ENCODE measurements around the gene C10orf88. TPM values are rescaled to one million over a fixed set of nuclear protein-coding genes. Genes with fewer than 3 reads are reported as not detected.

The C10orf88 gene
- total and polyA plus RNA-seq, 2 of the 13 experiments (the other 11 are each of a cell fraction or from before 2014, with no cell fraction given): 4.6 to 11.8 TPM

GRCh38 chr10:122954731-122955050 lies 664 bp upstream of the C10orf88 start (continued):
- TF ChIP-seq THAP9 (CRISPR knock-in tag; IDR thresholded peaks at IDR 0.05; ENCODE audit: borderline replicate concordance) (no peak), ZNF205 (CRISPR knock-in tag; IDR thresholded peaks at IDR 0.05) (no peak), SKI (IDR thresholded peaks at IDR 0.05; ENCODE audit: partially characterized antibody) (no peak), ETV5 (CRISPR knock-in tag; IDR thresholded peaks at IDR 0.05; ENCODE audit: borderline replicate concordance) (no peak), ZNF563 (CRISPR knock-in tag; IDR thresholded peaks at IDR 0.05) (no peak), MED1 (CRISPR knock-in tag; IDR thresholded peaks at IDR 0.05) (no peak), GRHL1 (CRISPR knock-in tag; conservative IDR thresholded peaks at IDR 0.05) (no peak), IRF9 (CRISPR knock-in tag; IDR thresholded peaks at IDR 0.05; ENCODE audit: borderline replicate concordance) (no peak), ZNF598 (CRISPR knock-in tag; IDR thresholded peaks at IDR 0.05; ENCODE audit: borderline replicate concordance) (peak; percentile 1; the same call in 1 of the 2 replicates), SMARCE1 (IDR thresholded peaks at IDR 0.05; ENCODE audit: borderline replicate concordance) (no peak), ZBTB7A (CRISPR knock-in tag; IDR thresholded peaks at IDR 0.05) (peak; percentile 11; the same call in 1 of the 2 replicates), ATAD3A (CRISPR knock-in tag; IDR thresholded peaks at IDR 0.05) (no peak), POLR2AphosphoS2 (IDR thresholded peaks at IDR 0.05; ENCODE audit: low read depth, low read length) (no peak), KLF15 (CRISPR knock-in tag; IDR thresholded peaks at IDR 0.05; ENCODE audit: borderline replicate concordance) (peak; percentile 2; the same call in 1 of the 2 replicates), PITX1 (CRISPR knock-in tag; IDR thresholded peaks at IDR 0.05) (no peak), ARNT (IDR thresholded peaks at IDR 0.05) (no peak), ZBTB38 (CRISPR knock-in tag; IDR thresholded peaks at IDR 0.05) (no peak), TEAD2 (CRISPR knock-in tag; IDR thresholded peaks at IDR 0.05) (no peak), PPARG (CRISPR knock-in tag; conservative IDR thresholded peaks at IDR 0.05) (no peak), ZNF512B (CRISPR knock-in tag; IDR thresholded peaks at IDR 0.05; ENCODE audit: borderline replicate concordance) (no peak), BATF2 (CRISPR knock-in tag; IDR thresholded peaks at IDR 0.05) (no peak), AGO1 (IDR thresholded peaks at IDR 0.05; ENCODE audit: low read depth, low read length, poor library complexity, severe bottlenecking) (no peak), HNRNPH1 (optimal IDR thresholded peaks at IDR 0.05; ENCODE audit: low read depth, low read length) (no peak), SOX5 (CRISPR knock-in tag; IDR thresholded peaks at IDR 0.05; ENCODE audit: borderline replicate concordance) (no peak)

All from HepG2 (cell line).